Kidney tubule cell (primary cell): Measurements from ENCODE around the gene DEGS2.
A peak's percentile ranks its signal among the peaks of the same experiment; 100 is the strongest.

Experiments used
- DNase-seq: peaks from one replicate; pipeline ENCODE4 v3.0.0-alpha.2; 2018; ENCODE audit warnings: low spot score

Gene DEGS2

GRCh38 chr14:100132161-100132902, 27.1 kb downstream of the DEGS2 start:
- no peak for DNase-seq

GRCh38 chr14:100131181-100131580, 28.3 kb downstream of the DEGS2 start:
- peak; percentile 5 for DNase-seq

DNA sequence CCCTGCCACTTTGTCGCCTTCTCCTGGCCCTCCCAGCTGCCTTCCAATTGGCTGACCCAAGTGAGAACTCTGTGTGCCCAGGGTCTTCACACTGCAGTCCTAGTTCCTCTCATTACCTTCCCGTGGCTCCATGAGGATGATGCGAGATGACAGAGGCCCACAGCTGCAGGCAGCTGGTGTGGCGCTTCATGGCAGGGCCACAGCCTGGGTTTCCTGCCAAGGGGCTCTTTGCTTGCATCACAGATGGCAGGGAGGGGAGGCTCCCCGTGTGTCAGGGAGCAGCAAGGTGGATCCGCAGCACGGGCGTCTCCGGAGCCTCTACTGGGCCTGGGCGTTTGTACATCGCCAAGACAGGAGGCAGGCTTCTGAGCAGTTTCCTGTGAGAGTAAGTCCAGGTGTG, 28.9 kb downstream of the DEGS2 start:
- no peak for DNase-seq

DNA sequence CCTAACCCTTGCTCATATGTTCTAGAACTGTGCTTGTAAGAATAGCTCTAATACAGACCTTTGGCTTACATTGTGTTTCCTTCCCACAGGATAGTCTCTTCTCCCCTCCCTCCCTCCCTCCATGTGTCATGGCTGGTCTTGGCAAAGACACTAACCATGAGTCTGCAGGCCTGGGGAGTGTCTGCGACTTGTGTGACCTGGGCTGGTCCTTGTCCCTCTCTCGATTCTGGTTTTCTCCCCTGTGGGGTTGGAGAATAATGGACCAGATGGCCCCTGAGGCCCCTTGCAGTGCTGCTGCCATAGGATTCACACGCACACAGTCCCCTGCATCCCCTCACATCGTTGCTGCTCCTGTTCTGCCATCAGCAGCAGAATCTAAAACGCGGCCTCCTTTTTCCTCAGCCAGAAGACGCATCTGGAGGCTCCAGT, 30.3 kb downstream of the DEGS2 start:
- DNase-seq = no peak

GRCh38 chr14:100128688-100129087, 30.8 kb downstream of the DEGS2 start:
- DNase-seq = no peak

DNA sequence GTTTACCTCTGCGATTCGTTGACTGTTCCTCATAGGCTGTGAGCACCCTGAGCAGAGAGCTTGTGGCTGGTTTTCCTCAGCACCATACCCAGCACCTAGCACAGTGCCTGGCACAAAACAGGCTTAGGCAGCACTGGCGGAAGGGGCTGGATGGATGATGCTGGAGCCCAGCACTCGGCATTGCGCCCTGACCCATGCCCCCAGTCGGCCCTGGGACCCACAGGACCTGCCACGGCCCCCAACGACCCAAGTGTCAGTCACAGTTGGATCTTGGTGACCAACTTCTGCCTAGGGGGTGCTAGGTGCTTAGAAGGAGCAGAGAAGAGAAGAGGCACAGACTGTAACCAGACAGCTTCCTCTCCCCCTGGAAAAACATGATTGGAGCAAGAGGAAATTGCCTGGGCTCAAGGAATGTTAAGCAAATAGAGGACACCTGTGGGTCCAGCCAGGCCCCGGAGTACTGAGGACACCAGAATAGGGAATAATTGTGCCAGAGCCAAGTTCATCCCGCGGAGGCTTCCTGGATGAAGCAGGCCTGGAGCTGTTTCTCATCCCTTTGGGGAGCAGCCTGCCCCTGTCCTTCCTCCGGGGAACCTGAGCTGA, 31.5 kb downstream of the DEGS2 start:
- DNase-seq = no peak

DNA sequence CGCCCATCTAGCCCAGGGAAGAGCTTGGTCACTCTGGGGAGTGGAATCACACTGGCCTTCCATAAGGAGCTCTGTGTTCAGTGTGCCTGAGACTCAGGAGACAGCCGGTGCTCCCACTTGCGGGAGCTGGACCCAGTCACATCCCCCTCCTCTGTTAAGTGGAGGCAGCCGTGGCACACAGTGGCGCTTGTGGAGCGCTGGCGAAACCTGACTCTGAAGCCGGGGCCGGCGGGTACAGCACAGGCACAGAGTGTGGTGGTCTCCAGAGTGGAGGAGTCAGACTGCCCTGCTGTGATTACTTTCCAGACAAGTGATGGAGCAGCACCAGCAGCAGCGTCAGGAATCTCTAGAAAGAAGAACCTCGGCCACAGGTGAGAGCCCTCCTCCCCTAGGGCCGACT, 33.0 kb downstream of the DEGS2 start:
- DNase-seq = no peak

- no peak for DNase-seq
These were observed 34.8 kb downstream of the DEGS2 start for GRCh38 chr14:100124551-100125088.

DNA sequence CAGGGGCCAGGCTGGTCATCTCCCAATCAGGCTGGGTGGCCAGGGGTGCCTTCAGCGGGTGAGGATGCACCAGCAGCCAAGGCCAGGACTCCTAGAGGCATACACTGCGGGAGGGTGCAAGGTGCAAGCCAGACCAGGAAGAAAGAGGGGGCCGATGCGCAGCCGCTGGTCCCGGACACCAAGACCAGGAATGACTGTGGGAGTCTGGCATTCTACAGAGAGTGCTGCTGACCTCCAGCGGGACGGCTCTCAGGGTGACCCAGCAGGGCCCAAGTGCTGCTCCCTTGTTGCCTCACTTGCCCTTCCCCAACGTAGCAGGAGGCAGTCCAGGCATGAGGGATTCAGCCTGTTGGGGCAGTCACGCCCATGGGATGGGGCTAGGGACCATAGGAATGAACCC, 35.8 kb downstream of the DEGS2 start:
- no peak for DNase-seq

GRCh38 chr14:100122481-100123223, 36.8 kb downstream of the DEGS2 start:
- no peak for DNase-seq

- no peak for DNase-seq
These were observed 37.6 kb downstream of the DEGS2 start for GRCh38 chr14:100121643-100122480.

- no peak for DNase-seq
These were observed 38.7 kb downstream of the DEGS2 start for GRCh38 chr14:100120522-100121269.

DNA sequence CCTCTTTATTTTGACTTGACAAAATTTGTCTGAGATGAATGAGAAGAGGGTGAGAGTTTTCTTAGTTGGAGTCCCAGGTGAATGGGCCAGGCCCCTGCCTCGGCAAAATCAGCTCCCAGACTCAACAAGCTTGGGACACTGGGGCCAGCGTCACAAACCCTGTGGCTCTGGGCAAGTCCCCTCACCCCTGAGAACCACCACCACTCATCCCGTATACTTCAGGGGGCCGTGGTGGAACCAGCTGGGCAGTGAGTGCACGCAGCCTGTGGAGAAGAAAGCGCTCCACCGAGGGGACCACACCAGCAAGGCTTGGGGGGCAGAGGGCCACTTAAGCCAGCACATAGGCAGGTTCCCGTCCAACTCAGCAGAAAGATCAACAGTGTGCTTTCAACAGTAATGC, 40.2 kb downstream of the DEGS2 start:
- no peak for DNase-seq

DNA sequence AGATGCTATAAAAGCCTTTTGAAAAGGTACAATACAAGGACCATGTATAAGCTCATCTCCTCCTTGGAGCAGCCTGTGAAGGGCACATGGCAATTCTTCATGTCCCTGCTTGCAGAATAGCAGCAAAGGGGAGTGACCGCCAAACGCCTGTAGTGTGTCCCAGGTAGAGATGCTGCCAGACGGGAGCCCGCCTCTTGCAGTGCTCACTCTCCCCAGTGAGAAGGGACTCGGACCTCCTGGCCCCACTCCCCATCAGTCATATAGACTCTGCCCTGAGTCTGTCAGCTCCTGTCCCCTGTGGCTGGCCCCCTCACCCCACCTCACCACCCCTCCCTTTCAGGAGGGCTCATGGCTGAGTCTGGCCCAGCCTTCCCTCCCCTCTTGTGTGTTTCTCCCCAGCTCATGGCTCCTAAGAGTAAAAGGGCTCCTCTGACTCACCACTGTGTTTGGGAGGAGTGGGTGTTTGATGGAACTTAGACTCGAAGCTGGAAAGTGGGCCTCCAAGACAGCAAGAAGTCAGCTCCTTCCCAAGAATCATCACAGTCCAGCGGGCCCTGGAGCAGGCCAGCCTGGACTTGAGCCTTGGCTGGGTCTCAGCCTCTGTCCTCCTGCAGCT, 40.9 kb downstream of the DEGS2 start:
- no peak for DNase-seq

DNA sequence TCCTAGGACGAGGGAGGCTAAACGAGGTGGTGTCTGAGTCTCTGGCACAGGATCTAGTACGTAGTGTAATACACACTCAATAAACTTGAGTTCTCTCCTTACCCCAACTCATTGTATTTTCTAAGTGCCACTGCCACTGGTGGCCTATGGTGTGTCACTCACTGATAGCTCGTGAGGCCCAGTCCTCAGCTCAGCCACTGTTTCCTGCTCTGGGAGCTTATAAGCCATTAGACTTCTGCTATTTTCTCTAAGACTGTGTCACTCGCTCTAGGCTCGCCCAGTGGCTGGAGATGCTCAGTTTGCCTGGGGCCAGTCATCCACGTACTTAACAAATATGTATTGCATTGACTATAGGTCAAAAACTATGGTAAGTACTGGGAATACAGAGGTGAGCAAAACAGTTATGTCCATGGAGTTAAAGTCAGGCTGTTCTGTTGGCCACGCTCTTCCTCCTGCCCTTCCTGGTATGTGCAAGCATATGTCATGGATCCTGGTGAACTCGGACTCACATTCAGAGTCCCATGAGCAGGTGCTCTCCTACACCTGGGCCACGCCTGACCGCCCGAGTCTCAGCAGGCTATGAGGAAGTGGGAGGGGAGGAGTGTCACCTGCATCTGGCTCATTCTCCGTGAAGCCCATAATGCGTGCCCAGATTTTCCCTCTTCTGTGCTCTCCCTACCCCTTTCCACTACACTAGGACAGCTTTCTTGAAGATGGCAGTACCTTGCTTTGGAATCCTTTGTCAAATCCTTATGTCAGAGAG, 41.6 kb downstream of the DEGS2 start:
- DNase-seq = peak; percentile 74

DNA sequence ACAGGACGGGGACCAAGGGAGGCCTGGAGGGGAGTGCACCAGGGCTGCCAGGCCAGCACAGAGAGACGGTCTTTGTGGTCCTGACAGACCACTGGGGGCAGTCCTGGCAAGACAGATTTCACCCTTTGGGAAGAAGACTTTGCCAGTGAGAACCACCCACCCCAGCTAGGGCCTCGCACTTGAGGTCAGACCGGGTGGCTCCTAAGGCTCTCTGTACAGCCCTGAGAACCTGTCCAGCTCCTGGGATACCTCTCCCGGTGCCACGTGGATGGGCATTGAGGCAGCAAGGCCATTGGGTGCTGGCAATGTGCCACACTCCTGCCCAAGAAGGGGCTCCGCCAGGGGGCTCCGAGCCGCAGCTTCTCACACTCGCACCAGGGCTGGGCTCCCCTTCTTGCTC, 42.4 kb downstream of the DEGS2 start:
- DNase-seq = no peak

- DNase-seq = no peak
These were observed 43.3 kb downstream of the DEGS2 start for GRCh38 chr14:100116134-100116533.

DNA sequence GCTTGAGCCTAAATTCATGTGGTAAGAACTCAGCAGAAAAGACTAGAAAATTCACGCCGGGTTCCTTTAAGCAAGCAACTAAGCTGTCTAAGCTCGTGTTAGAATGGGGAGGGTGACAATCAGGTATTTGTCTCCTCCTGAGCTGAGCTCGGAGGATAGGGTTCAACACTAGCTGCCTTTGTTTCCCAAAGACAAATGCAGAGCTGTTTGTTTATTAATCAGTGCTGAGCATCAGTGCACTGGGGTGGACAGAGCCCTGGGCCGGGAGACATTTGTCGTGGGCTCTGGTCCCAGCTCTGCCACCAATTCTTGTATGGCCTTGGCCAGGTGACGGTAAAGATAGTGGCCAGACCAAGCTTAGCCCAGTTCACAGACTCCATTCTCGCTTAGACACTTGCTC, 43.7 kb downstream of the DEGS2 start:
- DNase-seq = no peak

DNA sequence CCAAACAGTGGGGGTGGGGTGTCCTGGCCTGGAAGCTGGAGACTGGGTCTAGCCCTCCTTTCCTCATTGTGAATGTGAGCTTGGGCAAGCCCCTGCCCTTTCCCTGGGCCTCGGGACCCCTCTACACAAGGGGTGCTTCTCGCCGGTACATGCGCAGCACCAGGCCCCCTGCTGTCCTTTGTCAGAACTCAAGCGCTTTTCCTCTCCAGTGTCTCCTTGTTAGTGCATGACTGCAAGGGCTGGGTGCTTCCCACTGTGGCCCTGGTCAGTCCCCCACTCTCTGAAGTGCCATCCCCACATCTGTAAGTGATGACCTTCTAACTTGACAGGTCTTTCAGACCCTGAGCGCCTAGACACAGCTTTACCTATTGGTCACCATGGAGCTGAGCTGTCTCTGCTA, 44.2 kb downstream of the DEGS2 start:
- no peak for DNase-seq
